ENCODE data around the gene UTP14C. TPM values are rescaled to one million over a fixed set of nuclear protein-coding genes. Genes with fewer than 3 reads are reported as not detected.

The UTP14C gene
- total and polyA plus RNA-seq, 4 donors, result 2.8 to 26.8 (median 11.5) TPM

DNA sequence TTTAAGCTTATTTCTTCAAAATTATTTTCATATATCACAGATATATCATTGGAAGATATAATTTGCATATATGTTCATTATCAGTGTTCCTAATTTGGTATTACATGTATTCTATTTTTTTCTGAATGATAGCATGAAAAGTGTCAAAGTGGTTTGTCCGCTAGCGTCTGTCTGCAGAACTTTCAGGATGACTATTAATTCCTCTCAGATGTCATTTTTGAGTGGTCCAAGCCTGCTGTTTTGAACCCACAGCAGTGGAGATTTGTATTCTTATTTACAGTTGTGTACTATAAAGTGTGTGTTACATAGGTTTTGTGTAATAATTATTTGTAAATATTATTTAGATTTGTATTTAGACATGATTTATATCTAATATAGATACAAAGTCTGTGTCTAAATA lies 8.5 kb downstream of the UTP14C start:
- no peak overlapping the region for H3K4me3 ChIP-seq
- H3K27me3 ChIP-seq (ENCODE audit: control insufficient read depth in 3 of 3, insufficient read depth in 3 of 3, low read length in 2 of 3), result no peaks in the 10 kb centered on the region
- no peaks in the 10 kb centered on the region for H3K9me3 ChIP-seq (ENCODE audit: control insufficient read depth in 4 of 4, insufficient read depth in 3 of 4, low read length in 3 of 4)
- 86 to 93% methylated on average over 2 of the region's 2 CpGs for WGBS, 2 donors
- no peak overlapping the region for H3K9ac ChIP-seq (ENCODE audit: insufficient read depth in 1 of 2, low read length in 2 of 2)
- TF ChIP-seq, protein P1, sequence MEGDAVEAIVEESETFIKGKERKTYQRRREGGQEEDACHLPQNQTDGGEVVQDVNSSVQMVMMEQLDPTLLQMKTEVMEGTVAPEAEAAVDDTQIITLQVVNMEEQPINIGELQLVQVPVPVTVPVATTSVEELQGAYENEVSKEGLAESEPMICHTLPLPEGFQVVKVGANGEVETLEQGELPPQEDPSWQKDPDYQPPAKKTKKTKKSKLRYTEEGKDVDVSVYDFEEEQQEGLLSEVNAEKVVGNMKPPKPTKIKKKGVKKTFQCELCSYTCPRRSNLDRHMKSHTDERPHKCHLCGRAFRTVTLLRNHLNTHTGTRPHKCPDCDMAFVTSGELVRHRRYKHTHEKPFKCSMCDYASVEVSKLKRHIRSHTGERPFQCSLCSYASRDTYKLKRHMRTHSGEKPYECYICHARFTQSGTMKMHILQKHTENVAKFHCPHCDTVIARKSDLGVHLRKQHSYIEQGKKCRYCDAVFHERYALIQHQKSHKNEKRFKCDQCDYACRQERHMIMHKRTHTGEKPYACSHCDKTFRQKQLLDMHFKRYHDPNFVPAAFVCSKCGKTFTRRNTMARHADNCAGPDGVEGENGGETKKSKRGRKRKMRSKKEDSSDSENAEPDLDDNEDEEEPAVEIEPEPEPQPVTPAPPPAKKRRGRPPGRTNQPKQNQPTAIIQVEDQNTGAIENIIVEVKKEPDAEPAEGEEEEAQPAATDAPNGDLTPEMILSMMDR (IDR thresholded peaks at IDR 0.05; ENCODE audit: control extremely low read depth, extremely low read depth), result no peak
- H3K27ac ChIP-seq (ENCODE audit: low read depth in 1 of 2, low read length in 1 of 2), result no peak overlapping the region
- DNase-seq (no peak), ATAC-seq (ENCODE audit: insufficient read depth, low FRiP score) (no peak)
- peaks cover 5 to 18% (median 16%) of the 10 kb centered on the region in 4 donors for H3K36me3 ChIP-seq (ENCODE audit: control insufficient read depth in 4 of 4, insufficient read depth in 4 of 4, low read length in 4 of 4)
- H3K4me1 ChIP-seq (ENCODE audit: control insufficient read depth in 5 of 5, insufficient read depth in 5 of 5, low read length in 5 of 5), result peaks cover 0 to 3% (median 0%) of the 10 kb centered on the region in 5 donors

DNA sequence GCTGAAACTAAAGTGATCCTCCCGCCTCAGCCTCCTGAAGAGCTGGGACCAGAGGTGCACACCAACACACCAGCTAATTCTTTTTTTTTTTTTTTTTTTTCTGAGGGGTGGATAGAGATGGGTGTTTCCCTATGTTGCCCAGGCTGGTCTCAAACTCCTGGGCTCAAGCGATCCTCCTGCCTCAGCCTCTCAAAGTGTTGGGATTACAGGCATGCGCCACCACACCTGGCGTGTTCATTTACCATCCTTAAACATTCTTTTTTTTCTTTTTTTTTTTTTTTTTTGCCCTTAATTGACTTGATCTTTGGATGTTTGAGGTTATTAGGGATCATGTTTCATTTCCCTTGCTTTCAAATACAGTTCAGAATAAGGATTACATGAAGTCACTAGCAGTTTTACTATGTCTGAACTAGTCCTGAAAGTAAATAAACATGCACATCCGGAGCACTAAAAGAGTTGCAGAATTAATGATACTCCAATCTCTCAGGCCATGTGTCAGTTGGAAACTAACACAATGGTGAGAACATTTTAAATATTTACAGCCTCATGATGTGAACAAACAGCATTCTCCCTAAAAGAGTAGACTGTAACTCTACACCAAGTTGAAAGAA lies 10.2 kb downstream of the UTP14C start:
- Histone ChIP-seq H3K36me3 (ENCODE audit: control insufficient read depth in 4 of 4, insufficient read depth in 4 of 4, low read length in 4 of 4) (peaks cover 0 to 5% (median 2%) of the 10 kb centered on the region in 4 donors), H3K27me3 (ENCODE audit: control insufficient read depth in 3 of 3, insufficient read depth in 3 of 3, low read length in 2 of 3) (no peaks in the 10 kb centered on the region), H3K9me3 (ENCODE audit: control insufficient read depth in 4 of 4, insufficient read depth in 3 of 4, low read length in 3 of 4) (no peaks in the 10 kb centered on the region), H3K9ac (ENCODE audit: insufficient read depth in 1 of 2, low read length in 2 of 2) (no peak overlapping the region), H3K4me1 (ENCODE audit: control insufficient read depth in 5 of 5, insufficient read depth in 5 of 5, low read length in 5 of 5) (peaks cover 0 to 3% (median 0%) of the 10 kb centered on the region in 5 donors), H3K27ac (ENCODE audit: low read depth in 1 of 2, low read length in 1 of 2) (no peak overlapping the region), H3K4me3 (no peak overlapping the region)
- WGBS, 2 donors, result 79 to 88% methylated on average over 5 of the region's 5 CpGs
- TF ChIP-seq, protein P1 (IDR thresholded peaks at IDR 0.05; ENCODE audit: control extremely low read depth, extremely low read depth), result no peak
- DNase-seq (no peak), ATAC-seq (ENCODE audit: insufficient read depth, low FRiP score) (no peak)

DNA sequence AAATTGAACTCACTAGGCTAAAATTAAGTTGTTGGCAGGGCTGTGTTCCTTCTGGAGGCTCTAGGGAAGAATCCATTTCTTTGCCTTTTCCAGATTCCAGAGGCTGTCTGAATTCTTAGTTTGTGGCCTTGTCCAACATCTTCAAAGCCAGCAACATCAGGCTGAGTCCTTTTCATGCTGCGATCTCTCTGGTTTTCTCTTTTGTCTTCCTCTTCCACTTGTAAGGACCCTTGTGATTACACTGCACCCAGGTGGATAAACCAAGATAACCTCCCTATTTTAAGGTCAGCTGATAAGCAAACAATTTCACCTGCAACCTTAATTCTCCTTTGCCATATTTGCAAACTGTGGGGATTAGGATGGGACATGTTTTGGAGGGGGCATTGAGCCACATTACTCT lies 11.5 kb downstream of the UTP14C start:
- TF ChIP-seq, protein P1 (IDR thresholded peaks at IDR 0.05; ENCODE audit: control extremely low read depth, extremely low read depth), result no peak
- no peaks in the 10 kb centered on the region for H3K27me3 ChIP-seq (ENCODE audit: control insufficient read depth in 3 of 3, insufficient read depth in 3 of 3, low read length in 2 of 3)
- no peak overlapping the region for H3K4me3 ChIP-seq
- H3K9me3 ChIP-seq (ENCODE audit: control insufficient read depth in 4 of 4, insufficient read depth in 3 of 4, low read length in 3 of 4), result no peaks in the 10 kb centered on the region
- ATAC-seq (ENCODE audit: insufficient read depth, low FRiP score) (no peak), DNase-seq (no peak)
- H3K9ac ChIP-seq (ENCODE audit: insufficient read depth in 1 of 2, low read length in 2 of 2), result no peak overlapping the region
- H3K36me3 ChIP-seq (ENCODE audit: control insufficient read depth in 4 of 4, insufficient read depth in 4 of 4, low read length in 4 of 4), result peaks cover 0 to 5% (median 0%) of the 10 kb centered on the region in 4 donors
- peaks cover 0 to 3% (median 0%) of the 10 kb centered on the region in 5 donors for H3K4me1 ChIP-seq (ENCODE audit: control insufficient read depth in 5 of 5, insufficient read depth in 5 of 5, low read length in 5 of 5)
- WGBS, 2 donors, result 76 to 94% methylated on average over 1 of the region's 1 CpG
- H3K27ac ChIP-seq (ENCODE audit: low read depth in 1 of 2, low read length in 1 of 2), result no peak overlapping the region

- no peak overlapping the region for H3K4me3 ChIP-seq
- no peaks in the 10 kb centered on the region for H3K36me3 ChIP-seq (ENCODE audit: control insufficient read depth in 4 of 4, insufficient read depth in 4 of 4, low read length in 4 of 4)
- ATAC-seq (ENCODE audit: insufficient read depth, low FRiP score) (no peak), DNase-seq (no peak)
- H3K27ac ChIP-seq (ENCODE audit: low read depth in 1 of 2, low read length in 1 of 2), result no peak overlapping the region
- no peaks in the 10 kb centered on the region for H3K27me3 ChIP-seq (ENCODE audit: control insufficient read depth in 3 of 3, insufficient read depth in 3 of 3, low read length in 2 of 3)
- H3K9me3 ChIP-seq (ENCODE audit: control insufficient read depth in 4 of 4, insufficient read depth in 3 of 4, low read length in 3 of 4), result no peaks in the 10 kb centered on the region
- TF ChIP-seq, protein P1 (IDR thresholded peaks at IDR 0.05; ENCODE audit: control extremely low read depth, extremely low read depth), result no peak
- 97 to 100% methylated on average over 3 of the region's 3 CpGs for WGBS, 2 donors
- no peak overlapping the region for H3K9ac ChIP-seq (ENCODE audit: insufficient read depth in 1 of 2, low read length in 2 of 2)
- no peaks in the 10 kb centered on the region for H3K4me1 ChIP-seq (ENCODE audit: control insufficient read depth in 5 of 5, insufficient read depth in 5 of 5, low read length in 5 of 5)
These were observed 19.2 kb downstream of the UTP14C start for GRCh38 chr13:52043675-52044074.
